NT2/D1 (cell line): ENCODE results near the gene PPEF2.

Experiments
- SUZ12 ChIP-seq: IDR thresholded peaks from 2 replicates; pipeline ENCODE4 v1.6.1; 2011; ENCODE audit not compliant: insufficient read length, insufficient read depth; ENCODE audit errors: extremely low read depth
- YY1 ChIP-seq: IDR thresholded peaks from 2 replicates; pipeline ENCODE4 v1.6.1; 2011; ENCODE audit not compliant: insufficient read length, insufficient read depth
- ZNF274 ChIP-seq: IDR thresholded peaks from 2 replicates; pipeline ENCODE4 v1.6.1; 2011; ENCODE audit warnings: mild to moderate bottlenecking, low read depth, low read length

DNA sequence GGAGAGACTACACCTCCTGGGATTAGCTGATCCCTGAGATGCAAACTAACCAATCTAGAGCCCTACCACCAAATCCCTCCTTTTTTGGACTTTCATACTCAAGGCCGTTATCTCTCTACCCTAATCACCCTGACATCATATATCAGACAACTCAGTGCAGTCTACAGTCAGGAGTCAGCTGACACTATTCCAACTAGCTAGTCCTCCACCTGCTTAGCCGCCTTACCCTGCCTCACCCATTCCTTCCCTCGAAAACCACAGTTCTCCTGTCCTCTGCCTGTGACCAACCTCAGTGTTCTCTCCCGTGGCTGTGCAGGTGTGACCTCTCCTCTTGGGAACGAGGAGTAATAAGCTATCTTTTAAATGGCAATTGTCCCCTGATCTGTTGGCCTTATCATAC, 1.8 kb upstream of the PPEF2 start:
- TF ChIP-seq ZNF274 (no peak), YY1 (no peak), SUZ12 (no peak)
